Mammary epithelial cell (primary cell): Measurements from ENCODE around the gene GGTA1.

Experiments
- EZH2 ChIP-seq: IDR thresholded peaks from 2 replicates; pipeline ENCODE4 v1.6.1; 2012; ENCODE audit warnings: low read length, inconsistent platforms, borderline replicate concordance
- TF ChIP-seq, protein P1 (sequence below), 2 donors: IDR thresholded peaks in 1 of 2; conservative IDR thresholded peaks in 1 of 2; 2 replicates each; pipeline ENCODE4 v1.5.1; 2011 to 2012; ENCODE audit warnings: inconsistent platforms in 2 of 2, low read length in 2 of 2, mild to moderate bottlenecking in 2 of 2, control low read depth in 1 of 2, low read depth in 1 of 2; ENCODE audit not compliant: insufficient read depth in 1 of 2; ENCODE audit errors: extremely low read depth in 1 of 2

DNA sequence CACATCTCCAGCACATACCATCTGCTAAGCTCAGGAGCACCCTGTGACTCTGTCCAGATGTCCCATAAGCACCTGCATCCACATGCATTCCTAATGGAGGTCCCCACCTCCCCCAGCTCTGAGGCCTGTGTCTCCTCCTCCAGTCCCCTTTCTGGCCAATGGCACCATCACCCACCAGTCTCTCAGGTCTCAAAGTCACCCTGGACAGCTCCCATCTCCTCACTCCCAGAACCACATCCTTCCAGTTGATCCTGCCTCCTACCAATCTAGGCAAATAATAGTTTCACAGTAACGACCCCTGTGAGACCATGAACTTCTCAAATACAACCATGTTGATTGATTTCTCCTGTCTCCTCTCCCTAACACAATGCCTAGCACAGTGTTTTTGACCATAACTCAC, 40.1 kb downstream of the GGTA1 start:
- TF ChIP-seq, protein P1, sequence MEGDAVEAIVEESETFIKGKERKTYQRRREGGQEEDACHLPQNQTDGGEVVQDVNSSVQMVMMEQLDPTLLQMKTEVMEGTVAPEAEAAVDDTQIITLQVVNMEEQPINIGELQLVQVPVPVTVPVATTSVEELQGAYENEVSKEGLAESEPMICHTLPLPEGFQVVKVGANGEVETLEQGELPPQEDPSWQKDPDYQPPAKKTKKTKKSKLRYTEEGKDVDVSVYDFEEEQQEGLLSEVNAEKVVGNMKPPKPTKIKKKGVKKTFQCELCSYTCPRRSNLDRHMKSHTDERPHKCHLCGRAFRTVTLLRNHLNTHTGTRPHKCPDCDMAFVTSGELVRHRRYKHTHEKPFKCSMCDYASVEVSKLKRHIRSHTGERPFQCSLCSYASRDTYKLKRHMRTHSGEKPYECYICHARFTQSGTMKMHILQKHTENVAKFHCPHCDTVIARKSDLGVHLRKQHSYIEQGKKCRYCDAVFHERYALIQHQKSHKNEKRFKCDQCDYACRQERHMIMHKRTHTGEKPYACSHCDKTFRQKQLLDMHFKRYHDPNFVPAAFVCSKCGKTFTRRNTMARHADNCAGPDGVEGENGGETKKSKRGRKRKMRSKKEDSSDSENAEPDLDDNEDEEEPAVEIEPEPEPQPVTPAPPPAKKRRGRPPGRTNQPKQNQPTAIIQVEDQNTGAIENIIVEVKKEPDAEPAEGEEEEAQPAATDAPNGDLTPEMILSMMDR (conservative IDR thresholded peaks at IDR 0.05 in 1 of 2, IDR thresholded peaks at IDR 0.05 in 1 of 2; ENCODE audit: extremely low read depth in 1 of 2, insufficient read depth in 1 of 2, low read depth in 1 of 2, low read length in 2 of 2): no peak
- TF ChIP-seq EZH2: no peak
